ENCODE data around the gene DEDD. TPM values are rescaled to one million over a fixed set of nuclear protein-coding genes. Genes with fewer than 3 reads are reported as not detected.

The DEDD gene
- total RNA-seq, 1 experiment from 2014 or later, result 39.2 TPM

DNA sequence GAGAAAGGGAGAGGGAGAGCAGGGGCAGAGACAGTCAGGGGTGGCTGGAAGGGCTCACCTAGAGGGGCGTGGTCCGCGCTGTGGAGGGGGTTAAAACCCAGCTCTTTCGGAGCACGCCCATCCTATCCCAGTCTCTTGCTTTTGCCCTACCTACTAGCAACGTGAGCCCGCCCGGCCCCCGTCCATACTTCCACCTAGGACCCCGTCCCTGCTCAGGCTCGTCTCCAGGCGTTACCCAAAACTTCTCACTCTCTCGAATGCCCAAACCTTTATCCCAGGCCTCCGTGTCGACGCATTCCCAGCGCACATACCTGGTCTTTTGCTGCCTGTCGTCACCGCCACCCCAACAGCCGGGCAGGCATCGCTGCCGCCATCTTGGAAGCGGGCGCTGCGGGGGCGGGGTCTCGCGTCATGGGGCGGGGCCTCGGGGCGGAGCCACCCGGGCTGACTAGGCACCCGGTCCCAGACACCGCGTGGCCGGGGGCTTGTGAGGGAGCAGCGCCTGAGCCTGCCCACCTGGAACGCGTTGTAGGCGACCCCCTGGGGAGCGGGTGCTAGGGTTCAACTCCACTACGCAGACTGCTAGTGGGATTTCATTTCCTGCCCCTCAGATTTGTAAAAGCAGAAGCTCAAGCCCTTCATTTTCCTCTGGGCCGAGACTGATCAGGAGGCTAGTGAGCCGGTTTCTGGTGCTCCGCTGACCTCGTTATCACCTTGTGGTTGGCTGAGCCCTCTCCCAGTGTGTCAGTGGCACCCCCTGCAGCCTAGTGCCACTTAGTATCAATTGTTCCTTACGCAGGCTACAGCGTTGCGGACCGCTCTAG is 44.9 kb upstream of the DEDD start, which contains the start of gene B4GALT3:
TSS of gene B4GALT3 (minus strand) at position 396 of the 824 bp plus-strand sequence. CDS start 1,447 bp downstream, outside the sequence.
- peak within 1 kb of the TSS; percentile 100 for H3K27ac Mint-ChIP-seq
- ChIA-PET CTCF (interaction anchor here (1.0 to 2.5 kb wide), 14 partner anchors 9 to 205 kb away, joined by 3 to 41 read pairs (median 6); partner anchors contain the start of genes KLHDC9, NDUFS2, PPOX and TOMM40L), POLR2A (interaction anchor here (0.9 to 1.7 kb wide), 7 partner anchors 11 to 137 kb away, joined by 3 to 9 read pairs (median 3); partner anchors contain the start of genes ADAMTS4, DEDD, PPOX and SDHC)
- H3K4me1 Mint-ChIP-seq, result peaks cover 20% of the 10 kb centered on the region
- peak; percentile 88 for ATAC-seq
- no peaks in the 10 kb centered on the region for H3K27me3 Mint-ChIP-seq (ENCODE audit: low read depth)
- peak within 1 kb of the TSS; percentile 97 for H3K4me3 Mint-ChIP-seq
- peaks cover 27% of the 10 kb centered on the region for H3K36me3 Mint-ChIP-seq
- DNase-seq (ENCODE audit: low spot score), result peak; percentile 97
- no peaks in the 10 kb centered on the region for H3K9me3 Mint-ChIP-seq
- TF ChIP-seq, protein P1, sequence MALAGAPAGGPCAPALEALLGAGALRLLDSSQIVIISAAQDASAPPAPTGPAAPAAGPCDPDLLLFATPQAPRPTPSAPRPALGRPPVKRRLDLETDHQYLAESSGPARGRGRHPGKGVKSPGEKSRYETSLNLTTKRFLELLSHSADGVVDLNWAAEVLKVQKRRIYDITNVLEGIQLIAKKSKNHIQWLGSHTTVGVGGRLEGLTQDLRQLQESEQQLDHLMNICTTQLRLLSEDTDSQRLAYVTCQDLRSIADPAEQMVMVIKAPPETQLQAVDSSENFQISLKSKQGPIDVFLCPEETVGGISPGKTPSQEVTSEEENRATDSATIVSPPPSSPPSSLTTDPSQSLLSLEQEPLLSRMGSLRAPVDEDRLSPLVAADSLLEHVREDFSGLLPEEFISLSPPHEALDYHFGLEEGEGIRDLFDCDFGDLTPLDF (CRISPR knock-in tag; IDR thresholded peaks at IDR 0.05), result no peak
- TF ChIP-seq ZNF416 (CRISPR knock-in tag; IDR thresholded peaks at IDR 0.05), result no peak
- TF ChIP-seq, protein P2, sequence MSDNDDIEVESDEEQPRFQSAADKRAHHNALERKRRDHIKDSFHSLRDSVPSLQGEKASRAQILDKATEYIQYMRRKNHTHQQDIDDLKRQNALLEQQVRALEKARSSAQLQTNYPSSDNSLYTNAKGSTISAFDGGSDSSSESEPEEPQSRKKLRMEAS (CRISPR knock-in tag; IDR thresholded peaks at IDR 0.05), result peak; percentile 83; the same call in 1 of the 2 replicates
- TF ChIP-seq, protein P3, sequence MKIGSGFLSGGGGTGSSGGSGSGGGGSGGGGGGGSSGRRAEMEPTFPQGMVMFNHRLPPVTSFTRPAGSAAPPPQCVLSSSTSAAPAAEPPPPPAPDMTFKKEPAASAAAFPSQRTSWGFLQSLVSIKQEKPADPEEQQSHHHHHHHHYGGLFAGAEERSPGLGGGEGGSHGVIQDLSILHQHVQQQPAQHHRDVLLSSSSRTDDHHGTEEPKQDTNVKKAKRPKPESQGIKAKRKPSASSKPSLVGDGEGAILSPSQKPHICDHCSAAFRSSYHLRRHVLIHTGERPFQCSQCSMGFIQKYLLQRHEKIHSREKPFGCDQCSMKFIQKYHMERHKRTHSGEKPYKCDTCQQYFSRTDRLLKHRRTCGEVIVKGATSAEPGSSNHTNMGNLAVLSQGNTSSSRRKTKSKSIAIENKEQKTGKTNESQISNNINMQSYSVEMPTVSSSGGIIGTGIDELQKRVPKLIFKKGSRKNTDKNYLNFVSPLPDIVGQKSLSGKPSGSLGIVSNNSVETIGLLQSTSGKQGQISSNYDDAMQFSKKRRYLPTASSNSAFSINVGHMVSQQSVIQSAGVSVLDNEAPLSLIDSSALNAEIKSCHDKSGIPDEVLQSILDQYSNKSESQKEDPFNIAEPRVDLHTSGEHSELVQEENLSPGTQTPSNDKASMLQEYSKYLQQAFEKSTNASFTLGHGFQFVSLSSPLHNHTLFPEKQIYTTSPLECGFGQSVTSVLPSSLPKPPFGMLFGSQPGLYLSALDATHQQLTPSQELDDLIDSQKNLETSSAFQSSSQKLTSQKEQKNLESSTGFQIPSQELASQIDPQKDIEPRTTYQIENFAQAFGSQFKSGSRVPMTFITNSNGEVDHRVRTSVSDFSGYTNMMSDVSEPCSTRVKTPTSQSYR (CRISPR knock-in tag; IDR thresholded peaks at IDR 0.05), result no peak
- TF ChIP-seq, protein P4, sequence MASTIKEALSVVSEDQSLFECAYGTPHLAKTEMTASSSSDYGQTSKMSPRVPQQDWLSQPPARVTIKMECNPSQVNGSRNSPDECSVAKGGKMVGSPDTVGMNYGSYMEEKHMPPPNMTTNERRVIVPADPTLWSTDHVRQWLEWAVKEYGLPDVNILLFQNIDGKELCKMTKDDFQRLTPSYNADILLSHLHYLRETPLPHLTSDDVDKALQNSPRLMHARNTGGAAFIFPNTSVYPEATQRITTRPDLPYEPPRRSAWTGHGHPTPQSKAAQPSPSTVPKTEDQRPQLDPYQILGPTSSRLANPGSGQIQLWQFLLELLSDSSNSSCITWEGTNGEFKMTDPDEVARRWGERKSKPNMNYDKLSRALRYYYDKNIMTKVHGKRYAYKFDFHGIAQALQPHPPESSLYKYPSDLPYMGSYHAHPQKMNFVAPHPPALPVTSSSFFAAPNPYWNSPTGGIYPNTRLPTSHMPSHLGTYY (CRISPR knock-in tag; IDR thresholded peaks at IDR 0.05), result no peak
- 0 out of 2 replicates have a peak, but pooled peaks have one; percentile 46 for TF ChIP-seq TP53 (CRISPR knock-in tag; IDR thresholded peaks at IDR 0.05)
- TF ChIP-seq NFE2L1 (CRISPR knock-in tag; IDR thresholded peaks at IDR 0.05), result peak; percentile 31; the same call in 1 of the 2 replicates
- TF ChIP-seq, protein P5, sequence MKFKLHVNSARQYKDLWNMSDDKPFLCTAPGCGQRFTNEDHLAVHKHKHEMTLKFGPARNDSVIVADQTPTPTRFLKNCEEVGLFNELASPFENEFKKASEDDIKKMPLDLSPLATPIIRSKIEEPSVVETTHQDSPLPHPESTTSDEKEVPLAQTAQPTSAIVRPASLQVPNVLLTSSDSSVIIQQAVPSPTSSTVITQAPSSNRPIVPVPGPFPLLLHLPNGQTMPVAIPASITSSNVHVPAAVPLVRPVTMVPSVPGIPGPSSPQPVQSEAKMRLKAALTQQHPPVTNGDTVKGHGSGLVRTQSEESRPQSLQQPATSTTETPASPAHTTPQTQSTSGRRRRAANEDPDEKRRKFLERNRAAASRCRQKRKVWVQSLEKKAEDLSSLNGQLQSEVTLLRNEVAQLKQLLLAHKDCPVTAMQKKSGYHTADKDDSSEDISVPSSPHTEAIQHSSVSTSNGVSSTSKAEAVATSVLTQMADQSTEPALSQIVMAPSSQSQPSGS (CRISPR knock-in tag; IDR thresholded peaks at IDR 0.05; ENCODE audit: borderline replicate concordance, low read depth), result no peak
- TF ChIP-seq, protein P6, sequence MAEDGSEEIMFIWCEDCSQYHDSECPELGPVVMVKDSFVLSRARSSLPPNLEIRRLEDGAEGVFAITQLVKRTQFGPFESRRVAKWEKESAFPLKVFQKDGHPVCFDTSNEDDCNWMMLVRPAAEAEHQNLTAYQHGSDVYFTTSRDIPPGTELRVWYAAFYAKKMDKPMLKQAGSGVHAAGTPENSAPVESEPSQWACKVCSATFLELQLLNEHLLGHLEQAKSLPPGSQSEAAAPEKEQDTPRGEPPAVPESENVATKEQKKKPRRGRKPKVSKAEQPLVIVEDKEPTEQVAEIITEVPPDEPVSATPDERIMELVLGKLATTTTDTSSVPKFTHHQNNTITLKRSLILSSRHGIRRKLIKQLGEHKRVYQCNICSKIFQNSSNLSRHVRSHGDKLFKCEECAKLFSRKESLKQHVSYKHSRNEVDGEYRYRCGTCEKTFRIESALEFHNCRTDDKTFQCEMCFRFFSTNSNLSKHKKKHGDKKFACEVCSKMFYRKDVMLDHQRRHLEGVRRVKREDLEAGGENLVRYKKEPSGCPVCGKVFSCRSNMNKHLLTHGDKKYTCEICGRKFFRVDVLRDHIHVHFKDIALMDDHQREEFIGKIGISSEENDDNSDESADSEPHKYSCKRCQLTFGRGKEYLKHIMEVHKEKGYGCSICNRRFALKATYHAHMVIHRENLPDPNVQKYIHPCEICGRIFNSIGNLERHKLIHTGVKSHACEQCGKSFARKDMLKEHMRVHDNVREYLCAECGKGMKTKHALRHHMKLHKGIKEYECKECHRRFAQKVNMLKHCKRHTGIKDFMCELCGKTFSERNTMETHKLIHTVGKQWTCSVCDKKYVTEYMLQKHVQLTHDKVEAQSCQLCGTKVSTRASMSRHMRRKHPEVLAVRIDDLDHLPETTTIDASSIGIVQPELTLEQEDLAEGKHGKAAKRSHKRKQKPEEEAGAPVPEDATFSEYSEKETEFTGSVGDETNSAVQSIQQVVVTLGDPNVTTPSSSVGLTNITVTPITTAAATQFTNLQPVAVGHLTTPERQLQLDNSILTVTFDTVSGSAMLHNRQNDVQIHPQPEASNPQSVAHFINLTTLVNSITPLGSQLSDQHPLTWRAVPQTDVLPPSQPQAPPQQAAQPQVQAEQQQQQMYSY (CRISPR knock-in tag; IDR thresholded peaks at IDR 0.05), result 0 out of 2 replicates have a peak, but pooled peaks have one; percentile 22
- TF ChIP-seq, protein P7, sequence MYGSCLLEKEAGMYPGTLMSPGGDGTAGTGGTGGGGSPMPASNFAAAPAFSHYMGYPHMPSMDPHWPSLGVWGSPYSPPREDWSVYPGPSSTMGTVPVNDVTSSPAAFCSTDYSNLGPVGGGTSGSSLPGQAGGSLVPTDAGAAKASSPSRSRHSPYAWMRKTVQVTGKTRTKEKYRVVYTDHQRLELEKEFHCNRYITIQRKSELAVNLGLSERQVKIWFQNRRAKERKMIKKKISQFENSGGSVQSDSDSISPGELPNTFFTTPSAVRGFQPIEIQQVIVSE (CRISPR knock-in tag; IDR thresholded peaks at IDR 0.05; ENCODE audit: borderline replicate concordance), result no peak
- no peak for TF ChIP-seq CBFB (CRISPR knock-in tag; IDR thresholded peaks at IDR 0.05; ENCODE audit: low read depth)
- TF ChIP-seq SP1 (CRISPR knock-in tag; conservative IDR thresholded peaks at IDR 0.05), result peak; percentile 99
- 0 out of 2 replicates have a peak, but pooled peaks have one; percentile 8 for TF ChIP-seq ZBTB21 (CRISPR knock-in tag; IDR thresholded peaks at IDR 0.05; ENCODE audit: borderline replicate concordance)
- no peak for TF ChIP-seq ELF4 (CRISPR knock-in tag; IDR thresholded peaks at IDR 0.05; ENCODE audit: low read depth)
- TF ChIP-seq CREM (CRISPR knock-in tag; IDR thresholded peaks at IDR 0.05), result peak; percentile 41; the same call in 1 of the 2 replicates
- TF ChIP-seq, protein P8, sequence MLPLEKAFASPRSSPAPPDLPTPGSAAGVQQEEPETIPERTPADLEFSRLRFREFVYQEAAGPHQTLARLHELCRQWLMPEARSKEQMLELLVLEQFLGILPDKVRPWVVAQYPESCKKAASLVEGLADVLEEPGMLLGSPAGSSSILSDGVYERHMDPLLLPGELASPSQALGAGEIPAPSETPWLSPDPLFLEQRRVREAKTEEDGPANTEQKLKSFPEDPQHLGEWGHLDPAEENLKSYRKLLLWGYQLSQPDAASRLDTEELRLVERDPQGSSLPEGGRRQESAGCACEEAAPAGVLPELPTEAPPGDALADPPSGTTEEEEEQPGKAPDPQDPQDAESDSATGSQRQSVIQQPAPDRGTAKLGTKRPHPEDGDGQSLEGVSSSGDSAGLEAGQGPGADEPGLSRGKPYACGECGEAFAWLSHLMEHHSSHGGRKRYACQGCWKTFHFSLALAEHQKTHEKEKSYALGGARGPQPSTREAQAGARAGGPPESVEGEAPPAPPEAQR (CRISPR knock-in tag; IDR thresholded peaks at IDR 0.05), result no peak
- TF ChIP-seq SOX15 (CRISPR knock-in tag; IDR thresholded peaks at IDR 0.05), result no peak
- TF ChIP-seq, protein P9, sequence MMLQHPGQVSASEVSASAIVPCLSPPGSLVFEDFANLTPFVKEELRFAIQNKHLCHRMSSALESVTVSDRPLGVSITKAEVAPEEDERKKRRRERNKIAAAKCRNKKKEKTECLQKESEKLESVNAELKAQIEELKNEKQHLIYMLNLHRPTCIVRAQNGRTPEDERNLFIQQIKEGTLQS (CRISPR knock-in tag; conservative IDR thresholded peaks at IDR 0.05), result no peak
- TF ChIP-seq, protein P10, sequence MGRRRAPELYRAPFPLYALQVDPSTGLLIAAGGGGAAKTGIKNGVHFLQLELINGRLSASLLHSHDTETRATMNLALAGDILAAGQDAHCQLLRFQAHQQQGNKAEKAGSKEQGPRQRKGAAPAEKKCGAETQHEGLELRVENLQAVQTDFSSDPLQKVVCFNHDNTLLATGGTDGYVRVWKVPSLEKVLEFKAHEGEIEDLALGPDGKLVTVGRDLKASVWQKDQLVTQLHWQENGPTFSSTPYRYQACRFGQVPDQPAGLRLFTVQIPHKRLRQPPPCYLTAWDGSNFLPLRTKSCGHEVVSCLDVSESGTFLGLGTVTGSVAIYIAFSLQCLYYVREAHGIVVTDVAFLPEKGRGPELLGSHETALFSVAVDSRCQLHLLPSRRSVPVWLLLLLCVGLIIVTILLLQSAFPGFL (CRISPR knock-in tag; IDR thresholded peaks at IDR 0.05; ENCODE audit: borderline replicate concordance), result no peak
- no peak for TF ChIP-seq ZNF317 (CRISPR knock-in tag; IDR thresholded peaks at IDR 0.05; ENCODE audit: borderline replicate concordance, low read depth)

All from WTC11 (cell line).